Breast epithelium (tissue), 3 donors: Measurements from ENCODE around the gene ARL6IP4.

Experiments
- CTCF ChIP-seq, 3 donors: fragments of 450-650 bp; IDR thresholded peaks; one replicate each; pipeline ENCODE4 v1.5.1; 2016 to 2017; ENCODE audit warnings: antibody characterized with exemption in 3 of 3, mild to moderate bottlenecking in 3 of 3, moderate library complexity in 3 of 3
- POLR2AphosphoS5 ChIP-seq, 3 donors: sonication (generic); formaldehyde crosslinking; IDR thresholded peaks; one replicate each; pipeline ENCODE4 v1.6.1; 2017; ENCODE audit warnings: antibody characterized with exemption in 3 of 3

- TF ChIP-seq CTCF (IDR thresholded peaks at IDR 0.05) (no peak), POLR2AphosphoS5 (IDR thresholded peaks at IDR 0.05) (no peak)
These were observed 4.3 kb downstream of the ARL6IP4 start for GRCh38 chr12:122984612-122985337.
